NCI-H2196 treated with DMSO at 0.1 percent for 48 hours (cell line): ENCODE results near the gene TGIF1.
A peak's percentile ranks its signal among the peaks of the same experiment; 100 is the strongest.

ENCODE experiments used
- DNase-seq: peaks from one replicate; lab custom pipeline; 2025; ENCODE audit not compliant: unreplicated experiment; lab: John Stamatoyannopoulos, UW

TGIF1 gene

DNA sequence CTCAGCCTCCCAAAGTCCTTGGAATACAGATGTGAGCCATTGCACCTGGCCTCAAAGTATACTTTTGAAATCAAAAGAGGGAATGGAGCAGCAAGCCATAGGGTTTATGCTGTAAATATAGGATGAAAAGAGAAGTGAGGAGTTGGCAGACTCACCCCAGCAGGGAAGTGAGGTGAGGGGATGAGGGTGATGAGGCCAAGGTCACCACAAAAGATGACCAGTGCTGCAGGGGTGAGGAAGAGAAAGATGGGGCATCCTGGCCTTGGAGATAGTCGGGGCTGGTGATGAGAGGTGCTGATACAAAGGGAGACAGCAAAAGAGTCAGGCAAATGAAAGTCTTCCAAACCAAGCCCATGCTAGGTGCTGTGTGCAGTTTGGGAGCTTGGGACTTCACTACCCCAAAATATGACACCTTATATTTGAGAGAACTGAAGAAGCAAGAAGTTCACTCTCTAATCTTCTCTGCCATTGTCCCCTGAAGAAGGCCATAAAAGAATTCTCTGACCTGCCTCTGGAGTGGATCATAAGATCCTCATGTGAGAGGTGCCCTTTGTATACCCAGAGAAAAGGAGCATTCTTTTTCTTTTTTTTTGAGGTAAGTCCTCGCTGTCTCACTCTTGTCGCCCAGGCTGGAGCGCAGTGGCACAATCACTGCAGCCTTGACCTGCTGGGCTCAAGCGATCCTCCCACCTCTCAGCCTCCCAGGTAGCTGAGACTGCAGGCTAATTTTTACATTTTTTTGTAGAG is 31.0 kb downstream of the TGIF1 start:
- DNase-seq, result no peak

DNA sequence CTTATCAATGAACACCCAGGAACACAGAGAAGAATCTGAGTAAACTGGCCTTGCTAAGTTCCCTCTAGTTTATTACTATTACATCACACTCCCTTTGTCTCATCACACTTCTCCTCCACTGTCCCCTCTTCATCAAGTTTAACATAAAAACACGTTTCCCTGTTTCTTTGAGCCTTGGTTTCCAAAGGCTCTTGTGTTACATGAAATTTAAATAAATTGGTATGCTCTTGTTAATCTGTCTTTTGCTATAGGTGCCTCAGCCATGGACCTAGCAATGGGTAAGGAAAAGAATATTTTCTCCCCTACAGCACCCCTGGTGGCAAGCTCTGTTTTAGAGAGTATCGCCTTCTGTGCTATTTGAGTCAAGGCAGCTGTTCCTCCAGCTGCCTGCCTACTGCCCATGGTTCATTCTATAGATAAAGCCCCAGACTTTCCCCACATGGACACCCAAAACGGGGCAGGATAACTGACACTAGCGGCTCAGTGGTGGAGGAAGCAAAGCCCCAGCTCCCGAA is 31.8 kb downstream of the TGIF1 start:
- DNase-seq, result no peak

DNA sequence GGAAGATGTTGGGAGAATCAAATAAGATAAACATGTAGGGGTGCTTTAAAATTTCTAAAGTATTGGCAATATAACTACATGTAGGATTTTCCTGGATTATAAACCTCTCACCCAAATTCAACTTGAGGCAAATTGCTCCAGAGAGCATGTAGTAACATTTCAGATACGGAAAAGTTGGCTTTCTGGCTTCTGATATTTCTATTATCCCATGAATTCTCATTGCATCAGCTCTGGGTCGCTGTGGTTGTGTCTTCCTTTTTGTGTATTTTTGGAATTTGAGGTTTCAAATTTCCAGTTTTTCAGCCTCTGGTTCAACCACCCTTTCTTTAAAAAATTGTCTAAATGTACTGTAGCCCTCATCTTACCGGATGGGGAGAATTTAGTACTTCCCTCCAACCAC is 32.3 kb downstream of the TGIF1 start:
- no peak for DNase-seq

DNA sequence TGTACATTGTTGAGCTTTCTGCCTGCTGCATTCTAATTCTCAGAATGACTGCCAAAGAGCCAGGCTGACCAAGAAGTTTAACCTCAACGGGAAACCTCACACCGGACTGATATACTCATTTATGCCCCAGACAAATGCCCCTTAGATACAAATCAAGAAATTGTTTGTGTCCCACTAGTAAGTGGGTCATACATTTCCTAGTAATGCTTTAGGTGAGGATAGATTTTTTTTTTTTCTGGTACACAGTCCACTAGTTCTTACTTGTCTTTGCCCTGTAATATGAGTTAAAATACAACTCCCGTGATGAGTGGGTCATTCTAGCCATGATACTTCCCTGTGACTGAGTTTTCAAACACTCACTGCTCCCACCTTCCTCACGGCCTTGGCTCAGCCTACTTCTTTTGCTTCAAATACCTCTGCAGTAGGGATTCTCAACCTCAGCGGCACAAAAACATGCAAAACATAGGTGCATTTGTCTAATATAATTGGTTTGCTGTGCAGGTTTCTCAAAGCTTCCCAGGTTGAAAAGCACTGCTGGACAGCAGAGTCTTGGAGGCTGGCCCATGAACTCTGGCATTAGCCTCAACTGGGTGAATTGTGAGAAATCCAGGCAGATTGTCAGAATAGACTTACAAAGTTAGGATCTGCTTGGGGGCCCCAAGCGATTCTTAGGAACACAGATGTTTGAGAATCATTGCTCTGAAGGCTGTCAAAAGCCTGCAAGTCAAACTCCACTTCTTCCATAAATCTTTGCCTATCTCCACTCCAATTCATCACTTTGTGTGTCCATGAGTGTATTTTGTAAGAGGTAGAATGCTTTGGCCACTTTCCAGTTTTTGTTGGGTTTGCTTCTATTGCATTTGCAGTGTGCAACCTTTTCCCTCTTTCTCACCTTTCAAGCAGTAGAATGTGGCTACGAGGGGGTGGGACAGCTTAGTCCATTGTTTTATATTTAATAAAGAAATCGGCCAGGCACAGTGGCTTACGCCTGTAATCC is 35.5 kb downstream of the TGIF1 start:
- no peak for DNase-seq

DNA sequence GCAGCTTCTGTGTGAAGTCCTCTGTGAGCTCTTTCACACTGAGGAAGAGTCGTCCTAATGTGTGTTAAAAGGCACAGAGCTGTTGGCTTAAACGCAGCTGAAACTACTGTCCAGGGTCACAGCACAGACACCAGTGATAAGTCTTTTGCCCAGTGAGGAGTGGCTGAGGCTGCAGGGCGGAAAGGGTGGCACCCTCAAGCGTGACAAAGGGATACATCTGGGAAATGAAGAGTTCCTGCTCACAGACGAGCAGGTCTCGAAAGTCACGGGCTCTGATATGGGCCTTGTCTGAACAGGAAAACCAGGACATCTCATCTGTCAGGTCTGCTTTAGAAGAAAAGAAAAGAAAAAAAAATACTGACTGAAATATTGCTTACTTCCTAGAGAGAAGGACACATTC is 36.5 kb downstream of the TGIF1 start:
- DNase-seq, result no peak

DNA sequence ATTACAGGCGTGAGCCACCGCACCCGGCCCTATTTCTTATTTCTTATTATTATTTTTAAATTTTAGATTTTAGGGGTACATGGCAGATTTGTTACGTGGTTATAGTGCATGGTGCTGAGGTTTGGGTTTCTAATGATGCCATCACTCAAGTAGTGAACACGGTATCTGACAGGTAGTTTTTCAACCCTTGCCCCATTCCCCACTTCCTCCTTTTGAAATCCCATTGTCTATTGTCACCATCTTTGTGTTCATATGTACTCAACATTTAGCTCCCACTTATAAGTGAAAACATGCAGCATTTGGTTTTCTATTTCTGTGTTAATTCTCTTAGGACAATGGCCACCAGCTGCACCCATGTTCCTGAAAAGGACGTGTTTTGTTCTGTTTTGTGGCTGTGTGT is 39.5 kb downstream of the TGIF1 start:
- no peak for DNase-seq

DNA sequence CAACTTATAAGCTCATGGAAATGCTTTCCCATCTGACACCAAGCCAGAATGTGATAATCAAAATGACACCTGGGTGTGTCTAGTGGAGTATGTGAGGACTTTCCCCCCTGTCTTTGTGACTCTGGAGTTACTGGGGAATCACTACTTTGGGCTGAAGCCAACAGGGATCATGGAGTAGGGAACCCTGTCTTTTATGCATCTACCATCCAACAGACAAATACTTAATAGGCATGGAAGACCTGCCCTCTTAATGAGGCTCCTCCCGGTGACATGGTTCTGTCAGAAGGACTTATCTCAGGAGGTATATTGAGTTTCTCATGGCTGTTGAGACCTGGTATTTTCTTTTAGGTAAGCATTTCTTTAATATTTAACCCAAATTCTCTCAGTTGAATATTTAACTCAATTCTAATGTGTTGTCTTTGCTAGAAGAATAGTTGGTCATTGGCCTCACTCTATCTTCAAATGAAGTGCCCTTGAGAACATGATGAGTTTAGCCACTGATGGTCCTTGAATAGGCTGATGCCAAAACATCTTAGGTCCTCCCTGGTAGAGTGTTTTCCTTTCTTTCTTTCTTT is 42.1 kb downstream of the TGIF1 start:
- DNase-seq, result no peak

DNA sequence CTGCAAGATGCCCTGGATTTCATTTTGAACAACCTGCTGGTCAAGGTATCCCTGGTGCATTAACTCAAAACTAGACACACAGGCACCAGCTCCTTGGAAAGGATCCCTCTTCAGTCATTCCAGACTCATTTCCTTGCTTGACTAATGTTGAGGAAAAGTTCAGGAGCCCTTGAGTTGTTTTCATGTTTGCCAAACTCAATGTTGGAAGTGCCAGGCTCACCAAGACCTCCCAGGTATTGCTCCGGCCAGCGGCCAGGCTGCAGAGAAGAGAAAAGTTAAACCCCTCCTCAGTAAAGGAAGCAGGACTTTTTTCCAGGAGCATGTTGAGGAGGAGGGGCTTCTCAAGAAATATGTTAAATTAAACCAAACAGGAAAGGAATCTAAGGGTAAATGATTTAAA is 42.7 kb downstream of the TGIF1 start:
- no peak for DNase-seq

DNA sequence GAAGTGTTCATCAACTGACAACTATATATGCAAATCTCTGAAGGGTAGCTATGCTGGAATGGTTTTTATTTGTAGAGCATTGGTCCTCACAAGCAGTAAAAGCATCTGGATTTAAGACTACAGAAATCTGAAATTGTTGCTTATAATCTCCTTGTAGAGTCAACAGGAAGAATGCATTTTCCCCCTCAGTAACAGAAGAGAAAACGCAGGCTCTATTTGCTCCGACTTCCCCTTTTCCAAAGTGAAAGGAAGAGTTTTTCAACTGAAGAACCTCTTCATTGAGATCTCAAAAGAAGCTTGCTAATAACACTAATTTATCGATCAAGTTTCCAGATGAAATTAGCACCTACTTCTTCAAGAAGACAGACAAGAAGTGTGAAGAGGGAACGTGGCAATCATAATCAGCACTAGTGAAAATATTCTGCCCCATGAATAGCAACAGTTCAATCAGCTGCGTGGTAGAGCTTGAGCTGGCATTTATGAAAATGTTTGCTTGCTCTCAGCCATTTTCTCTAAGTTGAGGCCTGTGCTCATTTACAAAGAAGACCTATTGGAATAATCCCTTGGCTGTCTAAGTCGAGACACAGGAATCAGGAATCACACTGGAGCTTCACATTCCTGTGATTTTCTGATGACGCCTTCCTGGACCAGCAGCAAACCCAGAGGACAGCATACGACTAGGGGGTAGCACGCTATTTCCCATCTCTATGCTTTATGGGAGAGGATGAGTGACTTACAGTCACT is 43.7 kb downstream of the TGIF1 start:
- no peak for DNase-seq

DNA sequence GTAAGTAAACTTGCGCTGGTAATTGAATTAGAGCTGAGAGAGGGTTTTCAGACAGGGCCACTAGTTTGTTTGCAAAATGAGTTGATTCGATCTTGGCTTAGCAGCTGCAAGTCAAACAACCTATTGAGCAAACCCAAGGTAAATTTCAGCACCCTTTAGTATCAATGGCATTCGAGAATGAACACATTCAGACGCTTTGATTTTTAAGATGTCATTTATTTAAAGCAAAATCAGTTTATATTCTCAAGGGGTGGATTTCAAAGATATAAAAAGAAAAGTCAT is 44.2 kb downstream of the TGIF1 start:
- DNase-seq, result no peak

DNA sequence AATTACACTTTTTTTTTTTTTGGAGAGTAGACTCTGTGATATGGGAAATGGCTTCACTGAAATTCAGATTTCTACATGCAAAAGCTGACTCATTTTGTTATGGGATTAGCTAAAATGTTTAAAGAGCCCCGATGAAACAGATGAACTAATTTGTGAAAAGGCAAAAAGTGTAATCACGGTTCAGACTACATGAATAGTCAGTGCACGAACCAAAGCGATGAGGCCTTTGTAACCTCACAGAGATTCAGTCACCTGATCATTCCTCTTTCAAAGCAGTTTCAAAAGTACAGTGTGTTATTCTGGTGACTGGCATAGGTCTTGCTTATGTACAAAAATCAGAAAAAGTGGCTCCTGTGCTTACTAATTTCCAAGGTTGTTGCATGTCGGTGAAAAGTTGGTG is 44.6 kb downstream of the TGIF1 start:
- no peak for DNase-seq

DNA sequence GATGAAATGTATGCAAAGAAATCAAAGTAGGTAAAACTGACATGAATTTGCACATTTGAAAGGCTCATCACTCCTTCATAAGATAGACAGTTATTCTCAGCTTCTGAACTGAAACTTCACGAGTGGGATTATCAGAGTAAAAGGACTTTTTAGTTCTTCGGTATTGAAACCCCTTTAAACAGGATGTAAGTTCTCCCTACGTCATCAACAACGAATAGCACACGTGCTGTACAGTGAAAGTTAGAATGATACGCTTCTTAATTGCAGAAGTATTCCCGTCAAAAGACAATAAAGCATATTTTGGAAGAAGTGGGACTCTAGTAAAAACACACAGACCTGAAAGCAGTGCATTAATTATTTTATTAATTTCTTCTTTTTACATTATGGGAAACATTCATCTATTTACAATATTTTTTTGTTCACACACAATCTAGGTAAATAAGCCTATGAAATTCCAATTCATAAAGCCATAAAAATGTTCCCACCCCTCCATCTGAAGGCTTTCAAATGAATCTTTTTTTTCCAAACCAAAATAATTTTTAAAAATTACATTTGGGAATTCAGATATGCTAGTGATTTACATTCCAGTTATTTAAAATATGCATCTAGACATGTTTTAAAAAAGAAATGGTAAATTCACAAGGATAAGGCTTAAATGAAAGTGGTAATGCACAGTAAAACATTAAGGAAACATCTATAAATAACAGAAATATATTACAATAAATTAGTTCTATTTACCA is 45.9 kb downstream of the TGIF1 start:
- DNase-seq, result no peak

DNA sequence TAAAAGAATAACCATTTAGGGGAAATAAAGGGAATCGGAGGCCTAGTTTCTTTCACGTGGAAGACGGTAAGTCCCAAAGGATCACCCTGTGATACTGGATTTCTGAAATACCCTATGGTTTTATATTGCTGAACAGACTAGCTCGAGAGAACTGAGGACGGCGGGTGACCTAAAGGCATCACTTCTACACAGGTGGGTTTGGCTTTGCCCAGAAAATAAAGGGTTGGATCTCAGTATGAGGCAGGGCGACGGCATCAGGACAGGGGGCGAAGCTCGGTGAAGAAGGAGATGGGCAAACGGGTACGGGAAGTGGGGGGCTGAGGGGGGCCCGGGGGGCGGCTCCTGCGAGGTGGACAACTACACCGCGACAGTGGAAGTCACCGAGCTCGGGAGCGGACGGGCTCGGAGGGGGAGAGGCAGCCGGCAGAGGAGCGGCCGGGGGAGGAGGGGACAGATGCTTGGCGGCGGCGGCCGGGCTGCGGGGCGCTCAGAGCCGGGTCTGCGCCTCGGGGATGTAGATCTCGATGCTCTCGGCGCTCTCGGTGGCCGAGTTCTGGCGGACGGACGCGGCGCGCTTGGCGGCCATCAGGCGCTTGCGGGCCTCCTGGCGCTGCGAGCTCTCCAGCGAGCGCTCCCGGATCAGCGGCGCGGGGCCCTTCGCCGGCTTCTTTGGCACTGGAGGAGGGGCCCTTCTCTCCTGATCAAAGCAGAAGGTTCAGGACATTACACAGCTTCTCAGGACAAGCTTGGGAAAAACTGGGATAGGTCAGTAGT is 48.9 kb downstream of the TGIF1 start:
- peak; percentile 65 for DNase-seq

DNA sequence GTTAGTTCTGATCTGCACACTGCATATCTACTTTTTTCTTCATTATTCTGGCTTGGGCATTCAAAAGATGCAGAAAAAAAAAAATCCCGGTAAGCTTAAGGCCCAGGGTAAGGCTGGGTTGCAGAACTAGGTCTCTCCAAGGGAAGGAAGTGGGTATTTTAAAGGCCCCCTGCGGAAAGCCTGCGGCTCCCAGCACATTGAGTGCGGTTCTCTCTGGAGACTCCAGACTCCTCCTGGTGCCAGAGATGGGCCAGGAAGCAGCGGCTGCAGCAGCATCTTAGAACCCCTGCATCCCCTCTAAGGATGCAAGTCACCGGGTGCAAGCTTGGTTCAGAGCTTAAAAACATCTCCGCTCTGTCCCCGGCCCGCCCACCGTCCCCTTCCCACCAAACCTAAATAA is 49.5 kb downstream of the TGIF1 start:
- peak; percentile 65 for DNase-seq

DNA sequence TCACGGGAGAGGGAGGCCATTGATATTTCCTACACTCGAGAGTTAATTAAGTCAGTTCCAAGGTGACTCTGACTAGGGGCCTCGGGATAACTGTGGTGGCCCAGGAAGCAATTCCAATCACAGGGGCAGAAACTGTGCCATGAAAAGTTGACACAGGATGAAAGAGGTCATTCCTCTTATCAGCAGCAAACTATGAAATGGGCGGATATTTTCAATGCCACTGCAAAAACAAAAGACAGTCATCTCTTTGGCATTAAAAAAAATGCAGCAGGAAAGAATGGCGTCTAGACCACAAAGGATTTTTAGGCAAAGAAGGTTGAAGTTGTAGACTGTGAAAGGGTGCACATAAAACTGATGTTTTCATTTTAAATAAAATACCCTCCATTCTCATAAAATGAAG is 50.0 kb downstream of the TGIF1 start:
- no peak for DNase-seq

DNA sequence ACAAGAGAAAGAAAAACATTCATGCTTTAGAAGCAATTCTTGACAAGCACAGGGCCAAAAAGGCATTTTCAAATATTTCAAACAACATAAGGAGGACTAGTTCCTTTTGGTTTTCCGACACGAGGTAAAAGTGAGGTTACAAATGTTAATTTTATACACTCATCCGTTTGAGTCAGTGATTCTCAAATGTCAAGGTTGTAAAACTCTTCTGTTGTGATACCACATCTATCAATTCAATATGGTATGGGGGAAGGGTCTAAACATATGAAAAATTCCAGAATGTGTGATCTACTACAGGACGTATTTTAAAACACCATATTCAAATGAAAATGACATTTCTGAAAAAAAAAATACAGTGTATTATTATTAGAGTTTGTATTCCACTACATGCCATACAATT is 52.7 kb downstream of the TGIF1 start:
- no peak for DNase-seq

DNA sequence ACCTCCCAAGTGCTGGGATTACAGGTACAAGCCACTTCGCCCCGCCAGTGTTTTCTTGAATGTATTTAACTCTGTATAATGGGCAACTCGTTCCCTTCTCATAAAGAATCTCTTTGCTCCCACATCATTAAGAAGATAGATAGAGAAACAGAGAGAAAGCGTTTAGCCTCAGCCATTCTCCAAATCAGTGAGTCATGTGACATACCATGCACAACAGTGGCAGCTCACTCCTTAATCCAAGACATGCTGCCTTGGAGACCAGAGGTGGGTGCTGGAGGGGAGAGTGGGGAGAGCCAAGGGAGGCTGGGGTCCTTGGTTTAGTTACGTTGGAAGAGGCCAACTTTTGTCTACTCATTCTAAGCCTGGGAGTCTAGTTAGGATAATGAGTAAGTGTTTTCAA is 54.7 kb downstream of the TGIF1 start:
- DNase-seq, result no peak

DNA sequence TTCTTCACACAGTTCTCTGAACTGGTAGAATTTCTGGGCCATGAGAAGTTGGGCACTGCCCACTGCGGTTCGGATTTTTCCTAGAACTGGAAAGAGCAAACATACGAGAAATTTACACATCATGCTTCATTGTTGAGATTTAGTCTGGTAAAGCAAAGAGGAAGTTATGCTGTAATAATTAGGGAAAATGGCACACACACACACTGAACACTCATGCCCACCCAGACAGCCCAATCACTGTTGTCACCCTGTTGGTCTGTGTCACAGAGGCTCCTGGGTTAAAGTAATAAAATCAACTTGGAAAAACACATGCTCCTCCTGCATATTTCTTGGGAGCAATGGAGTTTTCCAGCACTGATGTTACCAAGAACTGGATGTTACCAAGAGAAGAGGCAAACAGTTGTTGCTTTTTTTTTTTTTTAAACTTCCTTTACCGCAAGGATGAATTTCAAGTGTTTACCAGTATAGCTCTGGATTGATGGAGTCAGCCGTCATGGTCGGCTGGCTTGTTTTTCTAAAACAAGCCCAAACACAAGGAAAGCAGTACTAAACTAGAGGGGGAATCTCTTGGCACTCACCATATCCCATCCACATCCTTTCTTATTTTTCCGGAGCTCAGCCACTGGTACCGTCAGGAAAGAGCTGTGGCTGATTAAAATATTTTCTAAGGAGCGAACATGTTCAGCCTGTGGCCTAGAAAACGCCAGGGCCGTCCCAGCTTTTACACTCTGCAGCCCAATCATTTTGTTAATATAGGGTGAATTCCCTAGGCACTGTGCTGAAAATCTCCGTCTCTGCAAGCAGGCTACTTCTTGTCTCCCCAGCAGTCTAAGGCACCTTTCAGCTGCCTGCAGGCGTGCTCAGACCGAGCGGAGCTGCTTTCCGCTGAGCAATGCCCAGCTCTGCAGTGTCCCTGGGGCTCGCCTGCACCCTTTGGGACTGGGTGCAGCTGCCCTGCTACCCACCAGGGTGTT is 58.9 kb downstream of the TGIF1 start:
- peak; percentile 60 for DNase-seq
